ENCODE results near the gene EVX1. TPM values are rescaled to one million over a fixed set of nuclear protein-coding genes. Genes with fewer than 3 reads are reported as not detected.

Gene EVX1
- total RNA-seq, 2 experiments from 2014 or later, result not detected

DNA sequence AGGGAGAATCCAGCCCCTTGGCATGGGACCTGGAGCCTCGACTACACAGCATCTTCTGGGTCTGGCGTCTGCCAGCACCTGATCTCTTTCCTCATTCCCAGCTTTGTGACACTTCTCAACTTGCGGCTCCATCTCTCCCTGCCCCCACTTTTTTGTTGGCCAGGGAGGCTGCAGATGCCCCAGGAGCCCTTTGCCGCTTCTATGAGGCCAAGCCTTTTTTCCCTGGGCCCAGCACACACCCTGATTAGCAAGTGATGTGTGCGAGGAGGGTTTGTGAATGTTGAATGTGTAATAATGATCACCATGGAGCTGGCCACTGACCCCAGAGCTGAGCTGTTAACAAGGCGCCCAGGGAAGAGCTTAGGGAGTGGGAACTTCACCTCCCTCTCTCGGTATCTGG is 4.4 kb downstream of the EVX1 start:
- ChIA-PET POLR2A (interaction anchor here (0.7 to 0.8 kb wide), 3 partner anchors 8 to 378 kb away, joined by 3 to 4 read pairs (median 4); no protein-coding TSS in a partner anchor), CTCF (interaction anchor here (0.7 to 1.9 kb wide), 2 partner anchors 11 to 51 kb away, joined by 3 to 4 read pairs; no protein-coding TSS in a partner anchor)
- H3K36me3 Mint-ChIP-seq (ENCODE audit: low read depth), result no peaks in the 10 kb centered on the region
- H3K27ac Mint-ChIP-seq, result no peak overlapping the region
- DNase-seq (no peak), ATAC-seq (no peak)
- TF ChIP-seq, protein P1, sequence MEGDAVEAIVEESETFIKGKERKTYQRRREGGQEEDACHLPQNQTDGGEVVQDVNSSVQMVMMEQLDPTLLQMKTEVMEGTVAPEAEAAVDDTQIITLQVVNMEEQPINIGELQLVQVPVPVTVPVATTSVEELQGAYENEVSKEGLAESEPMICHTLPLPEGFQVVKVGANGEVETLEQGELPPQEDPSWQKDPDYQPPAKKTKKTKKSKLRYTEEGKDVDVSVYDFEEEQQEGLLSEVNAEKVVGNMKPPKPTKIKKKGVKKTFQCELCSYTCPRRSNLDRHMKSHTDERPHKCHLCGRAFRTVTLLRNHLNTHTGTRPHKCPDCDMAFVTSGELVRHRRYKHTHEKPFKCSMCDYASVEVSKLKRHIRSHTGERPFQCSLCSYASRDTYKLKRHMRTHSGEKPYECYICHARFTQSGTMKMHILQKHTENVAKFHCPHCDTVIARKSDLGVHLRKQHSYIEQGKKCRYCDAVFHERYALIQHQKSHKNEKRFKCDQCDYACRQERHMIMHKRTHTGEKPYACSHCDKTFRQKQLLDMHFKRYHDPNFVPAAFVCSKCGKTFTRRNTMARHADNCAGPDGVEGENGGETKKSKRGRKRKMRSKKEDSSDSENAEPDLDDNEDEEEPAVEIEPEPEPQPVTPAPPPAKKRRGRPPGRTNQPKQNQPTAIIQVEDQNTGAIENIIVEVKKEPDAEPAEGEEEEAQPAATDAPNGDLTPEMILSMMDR (IDR thresholded peaks at IDR 0.05), result no peak
- peaks cover 79% of the 10 kb centered on the region for H3K27me3 Mint-ChIP-seq
- intact Hi-C loops (cut with micrococcal nuclease), result no loop called here
- H3K9me3 Mint-ChIP-seq, result no peaks in the 10 kb centered on the region
- peaks cover 20% of the 10 kb centered on the region for H3K4me1 Mint-ChIP-seq (ENCODE audit: low read depth)
- no peak overlapping the region for H3K4me3 Mint-ChIP-seq

DNA sequence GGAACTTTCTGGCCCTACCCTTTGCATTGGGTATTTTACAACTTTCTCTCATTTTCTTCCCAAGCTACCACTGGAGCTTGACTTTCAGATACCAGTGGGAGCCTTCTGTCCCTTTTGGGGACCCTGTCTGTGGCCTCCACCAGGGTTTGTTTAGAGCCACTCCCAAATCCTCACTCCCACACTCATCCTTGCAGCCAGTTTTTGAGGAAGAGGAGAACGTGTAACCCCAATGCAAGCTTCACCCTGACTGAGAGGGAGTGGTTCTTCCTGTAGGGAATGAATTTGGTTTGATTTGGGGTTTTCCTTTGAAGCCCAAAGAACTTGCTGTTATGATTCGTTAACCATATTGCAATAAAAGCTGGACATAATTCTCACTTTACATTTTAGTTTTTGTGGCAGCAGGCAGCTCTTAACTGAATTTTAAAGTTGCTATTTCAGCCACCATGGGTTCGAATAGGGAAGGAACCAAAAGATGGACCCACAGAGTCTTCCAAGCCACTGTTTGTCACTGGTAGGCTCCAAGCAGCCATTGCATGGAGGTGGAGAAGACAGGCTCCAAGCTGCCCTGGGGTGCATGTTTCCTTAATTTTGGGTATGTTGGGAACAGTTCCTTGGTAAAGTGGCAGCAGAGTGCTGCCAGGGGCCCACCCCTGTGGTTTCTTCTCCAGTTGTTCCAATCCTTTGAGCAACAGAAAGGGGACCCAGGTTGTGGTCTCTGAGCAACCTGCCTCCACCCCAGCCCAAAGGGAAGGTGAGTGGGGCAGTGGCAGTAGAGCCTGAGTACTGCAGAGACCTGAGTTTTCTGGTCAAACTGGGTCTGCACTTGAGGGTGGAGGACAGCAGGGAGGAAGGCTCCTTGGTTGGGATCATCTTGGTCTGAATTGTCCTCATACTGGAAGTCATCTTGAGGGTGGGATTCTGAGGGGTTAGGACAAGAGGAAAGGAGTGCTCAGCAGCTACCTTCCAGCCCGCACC is 5.1 kb downstream of the EVX1 start:
- CTCF ChIA-PET, result interaction anchor here (1.9 kb wide), 1 partner anchor 12 kb away, joined by 4 read pairs; no protein-coding TSS in a partner anchor
- Mint-ChIP-seq H3K36me3 (ENCODE audit: low read depth) (no peaks in the 10 kb centered on the region), H3K4me3 (no peak overlapping the region), H3K9me3 (no peaks in the 10 kb centered on the region), H3K27me3 (peaks cover 79% of the 10 kb centered on the region), H3K27ac (no peak overlapping the region), H3K4me1 (ENCODE audit: low read depth) (peaks cover 14% of the 10 kb centered on the region)
- intact Hi-C loops (cut with micrococcal nuclease), result no loop called here
- POLR2A ChIA-PET, result interaction anchor here (0.7 to 0.8 kb wide), 3 partner anchors 9 to 379 kb away, joined by 3 to 4 read pairs (median 4); no protein-coding TSS in a partner anchor
- ATAC-seq (no peak), DNase-seq (no peak)
- TF ChIP-seq, protein P1 (IDR thresholded peaks at IDR 0.05), result no peak

DNA sequence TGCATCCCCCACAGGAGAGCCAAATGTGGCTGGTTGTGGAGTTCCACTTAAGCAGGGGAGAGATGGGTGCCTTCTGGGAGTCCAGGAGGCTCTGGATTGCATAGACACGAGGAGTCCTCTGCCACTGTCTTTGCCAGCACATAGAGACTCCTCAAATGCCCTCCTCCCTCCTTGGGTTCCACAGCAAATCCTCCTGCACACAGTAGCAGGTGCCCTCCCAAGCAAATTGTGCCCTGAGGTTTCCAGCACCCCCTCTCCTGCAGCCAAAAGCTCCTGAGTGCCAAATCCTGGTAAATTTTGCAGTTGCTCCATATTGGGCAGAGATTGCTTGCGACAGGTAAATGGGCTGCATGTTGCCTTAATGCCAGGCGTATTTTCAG is 5.8 kb downstream of the EVX1 start:
- DNase-seq, result no peak
- CTCF ChIA-PET, result no interaction called here
- Mint-ChIP-seq H3K9me3 (no peaks in the 10 kb centered on the region), H3K4me3 (no peak overlapping the region), H3K27me3 (peaks cover 84% of the 10 kb centered on the region), H3K27ac (no peak overlapping the region), H3K36me3 (ENCODE audit: low read depth) (no peaks in the 10 kb centered on the region), H3K4me1 (ENCODE audit: low read depth) (peaks cover 13% of the 10 kb centered on the region)
- no peak for ATAC-seq
- intact Hi-C loops (cut with micrococcal nuclease), result no loop called here
- TF ChIP-seq, protein P1 (IDR thresholded peaks at IDR 0.05), result no peak
- POLR2A ChIA-PET, result no interaction called here

DNA sequence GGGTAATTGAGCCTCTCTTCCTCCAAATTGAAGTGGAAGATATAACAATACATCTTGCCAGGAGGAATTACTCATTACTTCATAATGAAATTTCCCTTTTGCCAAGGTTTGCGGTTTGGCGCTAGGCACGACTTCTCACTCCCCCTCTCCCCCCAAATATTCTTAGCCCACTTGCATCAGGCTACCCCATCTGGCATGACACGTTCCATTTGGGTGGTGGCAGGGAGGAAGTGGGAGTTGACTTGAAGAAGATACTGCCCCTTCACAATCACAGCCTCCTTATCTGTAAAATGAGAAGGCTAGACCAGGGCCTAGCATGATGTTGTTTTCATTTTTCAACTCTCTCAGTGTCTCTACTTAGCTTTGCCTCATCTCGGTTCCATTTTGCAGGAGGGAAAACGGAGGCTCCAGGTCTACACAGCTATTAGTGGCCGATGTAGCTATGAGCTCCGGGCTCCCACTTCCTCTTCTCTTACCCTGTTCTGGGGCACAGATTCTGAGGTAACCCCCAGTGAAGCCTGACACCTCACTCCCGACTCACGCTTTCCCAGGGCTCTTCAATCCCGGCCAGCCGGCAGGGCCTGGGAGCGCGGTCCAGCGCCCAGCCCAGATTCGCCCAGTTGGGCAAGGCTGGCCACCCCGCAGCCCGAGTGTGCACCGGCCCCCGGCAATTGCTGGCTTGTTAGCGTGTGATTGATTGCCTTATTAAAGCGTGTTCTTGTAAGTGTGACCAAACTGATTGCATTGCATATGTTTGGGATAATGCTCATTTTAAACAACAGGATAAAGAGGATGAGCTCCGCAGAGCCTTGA is 6.5 kb downstream of the EVX1 start:
- TF ChIP-seq, protein P1 (IDR thresholded peaks at IDR 0.05), result no peak
- DNase-seq (no peak), ATAC-seq (no peak)
- H3K4me3 Mint-ChIP-seq, result no peak overlapping the region
- intact Hi-C loops (cut with micrococcal nuclease), result no loop called here
- no peak overlapping the region for H3K27ac Mint-ChIP-seq
- H3K4me1 Mint-ChIP-seq (ENCODE audit: low read depth), result peaks cover 8% of the 10 kb centered on the region
- H3K9me3 Mint-ChIP-seq, result no peaks in the 10 kb centered on the region
- peaks cover 87% of the 10 kb centered on the region for H3K27me3 Mint-ChIP-seq
- no peaks in the 10 kb centered on the region for H3K36me3 Mint-ChIP-seq (ENCODE audit: low read depth)
- ChIA-PET CTCF (no interaction called here), POLR2A (no interaction called here)
